Suprapubic skin (tissue), 4 donors: ENCODE data around the gene RBBP8NL.

Source experiments
- EP300 ChIP-seq: sonication (generic); formaldehyde crosslinking; IDR thresholded peaks from one replicate; pipeline ENCODE4 v1.6.1; 2017; ENCODE audit warnings: antibody characterized with exemption
- POLR2A ChIP-seq, 2 donors: fragments of 450-650 bp; IDR thresholded peaks; one replicate each; pipeline ENCODE4 v1.6.1; 2017; ENCODE audit warnings: antibody characterized with exemption in 2 of 2, mild to moderate bottlenecking in 2 of 2, moderate library complexity in 2 of 2
- POLR2AphosphoS5 ChIP-seq, 3 donors: sonication (generic); formaldehyde crosslinking; IDR thresholded peaks; one replicate each; pipeline ENCODE4 v1.6.1; 2017; ENCODE audit warnings: antibody characterized with exemption in 3 of 3
- TF ChIP-seq, protein P1 (sequence below), 2 donors: fragments of 200-600 bp in 1 of 2; fragments of 450-650 bp in 1 of 2; sonication (generic) in 1 of 2; IDR thresholded peaks; one replicate each; pipeline ENCODE4 v1.5.1; 2016 to 2019; ENCODE audit warnings: antibody characterized with exemption in 2 of 2, mild to moderate bottlenecking in 1 of 2, moderate library complexity in 1 of 2

DNA sequence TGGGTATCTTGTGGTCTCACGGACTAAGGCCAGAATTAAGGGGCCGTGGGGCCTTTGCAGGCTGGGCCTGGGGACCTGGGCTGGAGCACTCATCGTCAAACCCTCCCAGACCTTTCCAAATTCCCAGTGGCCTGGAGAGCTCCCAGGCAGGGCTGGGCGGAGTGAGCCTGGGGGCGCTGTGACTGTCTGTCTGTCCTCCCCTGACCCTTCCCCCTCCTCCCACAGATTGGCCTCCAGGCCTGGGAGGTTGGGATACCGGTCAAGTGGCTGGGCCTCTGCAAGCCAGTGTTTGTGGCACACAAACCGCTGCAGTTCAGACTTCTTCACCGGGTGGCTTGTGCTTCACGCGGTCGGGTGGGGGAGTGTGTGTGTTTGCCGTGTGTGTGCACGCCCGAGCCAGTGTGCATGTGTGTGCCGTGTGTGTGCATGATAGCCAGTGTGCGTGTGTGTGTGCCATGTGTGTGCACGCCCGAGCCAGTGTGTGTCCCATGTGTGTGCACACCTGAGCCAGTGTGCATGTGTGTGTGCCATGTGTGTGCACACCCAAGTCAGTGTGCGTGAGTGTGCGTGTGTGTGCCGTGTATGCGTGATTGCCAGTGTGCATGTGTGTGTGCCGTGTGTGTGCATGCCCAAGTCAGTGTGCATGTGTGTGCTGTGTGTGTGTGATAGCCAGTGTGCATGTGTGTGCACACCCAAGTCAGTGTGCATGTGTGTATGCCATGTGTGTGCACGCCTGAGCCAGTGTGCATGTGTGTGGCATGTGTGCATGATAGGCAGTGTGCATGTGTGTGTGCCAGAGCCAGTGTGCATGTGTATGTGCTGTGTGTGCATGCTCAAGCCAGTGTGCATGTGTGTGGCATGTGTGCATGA lies 6.3 kb downstream of the RBBP8NL start:
- TF ChIP-seq, protein P1, sequence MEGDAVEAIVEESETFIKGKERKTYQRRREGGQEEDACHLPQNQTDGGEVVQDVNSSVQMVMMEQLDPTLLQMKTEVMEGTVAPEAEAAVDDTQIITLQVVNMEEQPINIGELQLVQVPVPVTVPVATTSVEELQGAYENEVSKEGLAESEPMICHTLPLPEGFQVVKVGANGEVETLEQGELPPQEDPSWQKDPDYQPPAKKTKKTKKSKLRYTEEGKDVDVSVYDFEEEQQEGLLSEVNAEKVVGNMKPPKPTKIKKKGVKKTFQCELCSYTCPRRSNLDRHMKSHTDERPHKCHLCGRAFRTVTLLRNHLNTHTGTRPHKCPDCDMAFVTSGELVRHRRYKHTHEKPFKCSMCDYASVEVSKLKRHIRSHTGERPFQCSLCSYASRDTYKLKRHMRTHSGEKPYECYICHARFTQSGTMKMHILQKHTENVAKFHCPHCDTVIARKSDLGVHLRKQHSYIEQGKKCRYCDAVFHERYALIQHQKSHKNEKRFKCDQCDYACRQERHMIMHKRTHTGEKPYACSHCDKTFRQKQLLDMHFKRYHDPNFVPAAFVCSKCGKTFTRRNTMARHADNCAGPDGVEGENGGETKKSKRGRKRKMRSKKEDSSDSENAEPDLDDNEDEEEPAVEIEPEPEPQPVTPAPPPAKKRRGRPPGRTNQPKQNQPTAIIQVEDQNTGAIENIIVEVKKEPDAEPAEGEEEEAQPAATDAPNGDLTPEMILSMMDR (IDR thresholded peaks at IDR 0.05) = no peak
- TF ChIP-seq POLR2A (IDR thresholded peaks at IDR 0.05) (no peak), EP300 (no peak), POLR2AphosphoS5 (IDR thresholded peaks at IDR 0.05) (no peak)
